T-cell (primary cell): ENCODE data around the gene NT5C2. TPM values are rescaled to one million over a fixed set of nuclear protein-coding genes. Genes with fewer than 3 reads are reported as not detected.

Experiments used
- ATAC-seq, 4 experiments: fragments of 200-7000 bp in 3 of 4; fragments of 150-1000 bp in 1 of 4; cut with Tn5 transposase; replicated peaks in 1 of 4; 1 replicate in 3 of 4; 2 replicates in 1 of 4; pipeline ENCODE4 v1.10.0; 2021; ENCODE audit warnings: moderate library complexity in 3 of 4, mild to moderate bottlenecking in 2 of 4, moderate number of reproducible peaks in 1 of 4
- CTCF ChIA-PET, 2 donors: fragments of 300-600 bp; sonication (Branson Sonifier 250); formaldehyde crosslinking; loops; one replicate each; lab custom pipeline; 2022; ENCODE audit warnings: antibody characterized with exemption in 2 of 2; lab: Charles Lee
- POLR2A ChIA-PET, 2 donors: fragments of 300-600 bp; sonication (Branson Sonifier 250); formaldehyde crosslinking; loops; one replicate each; lab custom pipeline; 2022; ENCODE audit warnings: antibody characterized with exemption in 2 of 2; lab: Charles Lee
- DNase-seq, 35 experiments: peaks; one replicate each; pipeline versions ENCODE4 v3.0.0 to v3.0.0-alpha.2; 2013 to 2023
- H3K27ac ChIP-seq: one replicate; pipeline ENCODE4 v1.5.1; 2013; ENCODE audit warnings: low read length
- H3K27me3 ChIP-seq, 2 experiments: replicated peaks in 1 of 2; 1 replicate in 1 of 2; 2 replicates in 1 of 2; pipeline versions ENCODE4 v1.6.1 to v1.7.0; 2013; ENCODE audit warnings: low read length in 1 of 2, mixed read lengths in 1 of 2; ENCODE audit not compliant: control insufficient read depth in 2 of 2, insufficient read depth in 2 of 2; ENCODE audit errors: extremely low read depth in 1 of 2
- H3K36me3 ChIP-seq, 2 donors: 1 replicate in 1 of 2; 2 replicates in 1 of 2; pipeline versions ENCODE4 v1.6.1 to v1.7.0; 2013; ENCODE audit warnings: low read length in 1 of 2; ENCODE audit not compliant: control insufficient read depth in 2 of 2, insufficient read depth in 1 of 2; ENCODE audit errors: extremely low read depth in 1 of 2
- H3K4me1 ChIP-seq, 2 experiments: 1 replicate in 1 of 2; 2 replicates in 1 of 2; pipeline versions ENCODE4 v1.6.1 to v1.7.0; 2013; ENCODE audit warnings: low read length in 2 of 2, mixed read lengths in 1 of 2; ENCODE audit not compliant: insufficient read depth in 2 of 2, control insufficient read depth in 1 of 2; ENCODE audit errors: extremely low read depth in 1 of 2
- H3K4me3 ChIP-seq, 2 donors: 1 replicate in 1 of 2; 2 replicates in 1 of 2; pipeline versions ENCODE4 v1.5.1 to v1.7.0; 2013; ENCODE audit warnings: mild to moderate bottlenecking in 2 of 2, low read length in 1 of 2, moderate library complexity in 1 of 2; ENCODE audit not compliant: control insufficient read depth in 1 of 2; ENCODE audit errors: extremely low read depth in 1 of 2
- H3K9me3 ChIP-seq: 2 replicates; pipeline ENCODE4 v1.7.0; 2013
- H3K27ac Mint-ChIP-seq, 2 donors: one replicate each; pipeline ENCODE4 v1.8.0; 2020 to 2021; ENCODE audit warnings: mild to moderate bottlenecking in 2 of 2, mixed read lengths in 2 of 2
- H3K27me3 Mint-ChIP-seq, 2 donors: one replicate each; pipeline ENCODE4 v1.8.0; 2021 to 2022; ENCODE audit warnings: mixed read lengths in 2 of 2
- H3K36me3 Mint-ChIP-seq: one replicate; pipeline ENCODE4 v1.8.0; 2021; ENCODE audit warnings: mixed read lengths
- H3K4me1 Mint-ChIP-seq, 3 donors: one replicate each; pipeline ENCODE4 v1.8.0; 2020 to 2022; ENCODE audit warnings: mixed read lengths in 3 of 3, mild to moderate bottlenecking in 1 of 3
- H3K4me3 Mint-ChIP-seq, 3 donors: one replicate each; pipeline ENCODE4 v1.8.0; 2020 to 2022; ENCODE audit warnings: mild to moderate bottlenecking in 3 of 3, mixed read lengths in 3 of 3, moderate library complexity in 3 of 3
- H3K9me3 Mint-ChIP-seq, 3 donors: one replicate each; pipeline ENCODE4 v1.8.0; 2020 to 2022; ENCODE audit warnings: mixed read lengths in 3 of 3
- WGBS: methylation state at CpG from one replicate; pipeline ENCODE4 v1.1.5; 2013; ENCODE audit warnings: missing lambda C conversion rate; ENCODE audit not compliant: insufficient coverage; 5-methylcytosine and 5-hydroxymethylcytosine counted together
- total RNA-seq, 35 experiments: library from RNA in 6 of 35; stranded (reverse) in 6 of 35; fragments of 120-200 nt in 1 of 35; gene quantifications; one replicate each; pipeline versions ENCODE4 v1.2.1 to v1.2.4 and lab custom pipeline; 2013 to 2026

The NT5C2 gene
- total RNA-seq, 5 donors from 2014 or later (not counting 1 experiment from before 2014, with no cell fraction given): 49.7 to 63.5 (median 54.0) TPM

GRCh38 chr10:103077491-103078308, 115.4 kb downstream of the NT5C2 start:
- Mint-ChIP-seq H3K27me3 (no peaks in the 10 kb centered on the region), H3K9me3 (no peaks in the 10 kb centered on the region), H3K27ac (no peak overlapping the region), H3K36me3 (peaks cover 27% of the 10 kb centered on the region), H3K4me1 (no peaks in the 10 kb centered on the region), H3K4me3 (no peak overlapping the region)
- POLR2A ChIA-PET: no interaction called here
- Histone ChIP-seq H3K9me3 (no peaks in the 10 kb centered on the region), H3K27me3 (no peaks in the 10 kb centered on the region), H3K36me3 (peaks cover 18 to 24% of the 10 kb centered on the region in 2 donors), H3K27ac (no peak overlapping the region), H3K4me3 (no peak overlapping the region), H3K4me1 (no peaks in the 10 kb centered on the region)
- CTCF ChIA-PET: interaction anchor here in 1 of 2 donors (0.6 kb wide), 1 partner anchor 161 kb away, joined by 6 read pairs; no protein-coding TSS in a partner anchor
- ATAC-seq (no peak), DNase-seq (no peak)
- 92% methylated on average over 14 of the region's 16 CpGs for WGBS

GRCh38 chr10:103077020-103077419, 116.1 kb downstream of the NT5C2 start:
- ChIA-PET CTCF (interaction anchor here in 1 of 2 donors (0.6 kb wide), 1 partner anchor 162 kb away, joined by 6 read pairs; no protein-coding TSS in a partner anchor), POLR2A (no interaction called here)
- Histone ChIP-seq H3K27ac (no peak overlapping the region), H3K27me3 (no peaks in the 10 kb centered on the region), H3K4me1 (no peaks in the 10 kb centered on the region), H3K36me3 (peaks cover 18 to 26% of the 10 kb centered on the region in 2 donors), H3K9me3 (no peaks in the 10 kb centered on the region), H3K4me3 (no peak overlapping the region)
- ATAC-seq (no peak), DNase-seq (no peak)
- Mint-ChIP-seq H3K27me3 (no peaks in the 10 kb centered on the region), H3K4me1 (no peaks in the 10 kb centered on the region), H3K4me3 (no peak overlapping the region), H3K27ac (no peak overlapping the region), H3K9me3 (no peaks in the 10 kb centered on the region), H3K36me3 (peaks cover 27% of the 10 kb centered on the region)
- 98% methylated on average over 16 of the region's 21 CpGs for WGBS

- Mint-ChIP-seq H3K27me3 (no peaks in the 10 kb centered on the region), H3K9me3 (no peaks in the 10 kb centered on the region), H3K36me3 (peaks cover 21% of the 10 kb centered on the region), H3K27ac (no peak overlapping the region), H3K4me1 (peaks cover 21 to 29% (median 28%) of the 10 kb centered on the region in 3 donors), H3K4me3 (no peak overlapping the region)
- ATAC-seq (no peak), DNase-seq (no peak)
- Histone ChIP-seq H3K27ac (no peak overlapping the region), H3K36me3 (peaks cover 10 to 23% of the 10 kb centered on the region in 2 donors), H3K4me1 (peaks cover 17 to 22% of the 10 kb centered on the region in 2 experiments), H3K4me3 (no peak overlapping the region), H3K9me3 (no peaks in the 10 kb centered on the region), H3K27me3 (no peaks in the 10 kb centered on the region)
- ChIA-PET POLR2A (no interaction called here), CTCF (no interaction called here)
- 97% methylated on average over 6 of the region's 8 CpGs for WGBS
Observed at GRCh38 chr10:103072891-103073290, 120.2 kb downstream of the NT5C2 start.

- peaks cover 21 to 29% (median 28%) of the 10 kb centered on the region in 3 donors for H3K4me1 Mint-ChIP-seq
- H3K4me1 ChIP-seq: peaks cover 17 to 22% of the 10 kb centered on the region in 2 experiments
- ChIA-PET POLR2A (no interaction called here), CTCF (no interaction called here)
- H3K27ac ChIP-seq: no peak overlapping the region
- no peaks in the 10 kb centered on the region for H3K9me3 ChIP-seq
- DNase-seq: no peak
- H3K27me3 ChIP-seq: no peaks in the 10 kb centered on the region
- H3K4me3 ChIP-seq: no peak overlapping the region
- H3K36me3 Mint-ChIP-seq: peaks cover 15% of the 10 kb centered on the region
- no peak for ATAC-seq
- WGBS: 99% methylated on average over 9 of the region's 22 CpGs
- H3K9me3 Mint-ChIP-seq: no peaks in the 10 kb centered on the region
- H3K27me3 Mint-ChIP-seq: no peaks in the 10 kb centered on the region
- peaks cover 9 to 17% of the 10 kb centered on the region in 2 donors for H3K36me3 ChIP-seq
- H3K27ac Mint-ChIP-seq: no peak overlapping the region
- no peak overlapping the region for H3K4me3 Mint-ChIP-seq
Observed at GRCh38 chr10:103072276-103072675, 120.8 kb downstream of the NT5C2 start.

GRCh38 chr10:103069453-103070331, 123.4 kb downstream of the NT5C2 start:
- DNase-seq: peak; percentile 43 to 84 (median 69)
- Histone ChIP-seq H3K4me1 (peaks cover 17 to 22% of the 10 kb centered on the region in 2 experiments), H3K27me3 (no peaks in the 10 kb centered on the region), H3K36me3 (peaks cover 0 to 5% of the 10 kb centered on the region in 2 donors), H3K4me3 (no peak overlapping the region), H3K9me3 (no peaks in the 10 kb centered on the region), H3K27ac (peak overlapping the region; percentile 35)
- no peaks in the 10 kb centered on the region for H3K27me3 Mint-ChIP-seq
- peaks cover 21 to 29% (median 28%) of the 10 kb centered on the region in 3 donors for H3K4me1 Mint-ChIP-seq
- H3K36me3 Mint-ChIP-seq: peaks cover 7% of the 10 kb centered on the region
- H3K27ac Mint-ChIP-seq: peak overlapping the region; percentile 58 to 79
- no peaks in the 10 kb centered on the region for H3K9me3 Mint-ChIP-seq
- ChIA-PET POLR2A (interaction anchor here in 1 of 2 donors (0.7 kb wide), 1 partner anchor 413 kb away, joined by 11 read pairs; no protein-coding TSS in a partner anchor), CTCF (interaction anchor here (0.7 to 1.2 kb wide), 6 partner anchors 15 to 155 kb away, joined by 3 to 11 read pairs (median 3); partner anchors contain the start of gene CNNM2 (in 2 of the 2))
- ATAC-seq: peak; percentile 79 to 91 (median 83)
- H3K4me3 Mint-ChIP-seq: peak overlapping the region in 1 of 3 donors; percentile 13
- WGBS: 23% methylated on average over 12 of the region's 16 CpGs

- DNase-seq (no peak), ATAC-seq (no peak)
- Mint-ChIP-seq H3K4me3 (no peak overlapping the region), H3K4me1 (peaks cover 21 to 29% (median 28%) of the 10 kb centered on the region in 3 donors), H3K27ac (no peak overlapping the region), H3K36me3 (peaks cover 7% of the 10 kb centered on the region), H3K9me3 (no peaks in the 10 kb centered on the region), H3K27me3 (no peaks in the 10 kb centered on the region)
- peaks cover 0 to 5% of the 10 kb centered on the region in 2 donors for H3K36me3 ChIP-seq
- no peak overlapping the region for H3K27ac ChIP-seq
- ChIA-PET POLR2A (no interaction called here), CTCF (interaction anchor here in 1 of 2 donors (1.2 kb wide), 1 partner anchor 150 kb away, joined by 5 read pairs; the partner anchor contains the start of gene CNNM2)
- H3K4me3 ChIP-seq: no peak overlapping the region
- 92% methylated on average over 5 of the region's 6 CpGs for WGBS
- no peaks in the 10 kb centered on the region for H3K9me3 ChIP-seq
- no peaks in the 10 kb centered on the region for H3K27me3 ChIP-seq
- H3K4me1 ChIP-seq: peaks cover 17 to 22% of the 10 kb centered on the region in 2 experiments
Observed at GRCh38 chr10:103067956-103068355, 125.1 kb downstream of the NT5C2 start.
